GM12878 (cell line): ENCODE results near the gene GCA. TPM values are rescaled to one million over a fixed set of nuclear protein-coding genes. Genes with fewer than 3 reads are reported as not detected.

ENCODE experiments used
- ATAC-seq: fragments of 200-7000 bp; cut with Tn5 transposase; 3 replicates; pipeline ENCODE4 v1.9.1; 2020; ENCODE audit warnings: mild to moderate bottlenecking, moderate library complexity
- BruUV-seq: library from RNA; stranded (reverse); fragments of 400-500 nt; replicated peaks from 2 replicates; lab custom pipeline; 2021; lab: Mats Ljungman, UMichigan
- CTCF ChIA-PET: fragments of 300-600 bp; sonication (Branson Sonifier 250); formaldehyde crosslinking; extraction: SDS; loops from one replicate; lab custom pipeline; 2021; ENCODE audit warnings: inconsistent platforms; lab: Yijun Ruan, JAX
- POLR2A ChIA-PET: fragments of 350-600 bp; formaldehyde crosslinking; extraction: SDS; loops from one replicate; lab custom pipeline; 2021; ENCODE audit warnings: inconsistent platforms; lab: Charles Lee
- RAD21 ChIA-PET: fragments of 300-600 bp; sonication (Branson Sonifier 250); formaldehyde crosslinking; loops from one replicate; lab custom pipeline; 2023; ENCODE audit warnings: antibody characterized with exemption; ENCODE audit not compliant: unreplicated experiment; lab: Charles Lee
- SMC1A ChIA-PET: fragments of 300-600 bp; sonication (Branson Sonifier 250); formaldehyde crosslinking; loops from one replicate; lab custom pipeline; 2023; ENCODE audit not compliant: unreplicated experiment, uncharacterized antibody; lab: Charles Lee
- DNase-seq: peaks from one replicate; pipeline ENCODE4 v3.0.0-alpha.2; 2011; ENCODE audit warnings: low read depth, low spot score
- FAIRE-seq: peaks from 3 replicates; lab custom pipeline; 2011; peaks lifted over from hg19 to GRCh38; lab: Jason Lieb, UNC
- H2AFZ ChIP-seq: 2 replicates; pipeline ENCODE4 v1.6.0; 2011; ENCODE audit warnings: low read depth, low read length, control low read depth; ENCODE audit not compliant: control insufficient read depth
- H3K27ac ChIP-seq: 2 replicates; pipeline ENCODE4 v1.5.1; 2011; ENCODE audit warnings: control low read depth; ENCODE audit not compliant: control insufficient read depth, insufficient read depth
- H3K27me3 ChIP-seq, 2 experiments: replicated peaks in 1 of 2; 2 replicates each; pipeline versions ENCODE4 v1.6.0 to v1.6.1; 2011; ENCODE audit warnings: low read length in 1 of 2; ENCODE audit not compliant: control insufficient read depth in 2 of 2, insufficient read depth in 2 of 2
- H3K36me3 ChIP-seq, 2 experiments: 2 replicates each; pipeline ENCODE4 v1.5.1; 2011; ENCODE audit warnings: low read length in 1 of 2; ENCODE audit not compliant: control insufficient read depth in 2 of 2, insufficient read depth in 2 of 2
- H3K4me1 ChIP-seq: 2 replicates; pipeline ENCODE4 v1.6.1; 2011; ENCODE audit warnings: mild to moderate bottlenecking, low read length, moderate library complexity, mixed read lengths; ENCODE audit not compliant: control insufficient read depth, insufficient read depth
- H3K4me2 ChIP-seq: 2 replicates; pipeline ENCODE4 v1.6.0; 2011; ENCODE audit warnings: control low read depth; ENCODE audit not compliant: control insufficient read depth, insufficient read depth
- H3K4me3 ChIP-seq: fragments of 200-600 bp; sonication (generic); 2 replicates; pipeline ENCODE4 v1.5.1; 2016
- H3K79me2 ChIP-seq: 2 replicates; pipeline ENCODE4 v1.6.0; 2011; ENCODE audit warnings: low read length; ENCODE audit not compliant: control insufficient read depth, insufficient read depth
- H3K9ac ChIP-seq: 2 replicates; pipeline ENCODE4 v1.8.0; 2011; ENCODE audit warnings: low read length, control low read depth, mixed read lengths; ENCODE audit not compliant: control insufficient read depth, insufficient read depth
- H3K9me3 ChIP-seq: replicated peaks from 3 replicates; pipeline ENCODE4 v1.5.1; 2011; ENCODE audit warnings: mild to moderate bottlenecking, low read length; ENCODE audit not compliant: control insufficient read depth, insufficient read depth
- H4K20me1 ChIP-seq: 2 replicates; pipeline ENCODE4 v1.6.0; 2011; ENCODE audit not compliant: control insufficient read depth, insufficient read depth
- KLF5 ChIP-seq: fragments of 450-650 bp; IDR thresholded peaks from 2 replicates; pipeline ENCODE4 v1.6.1; 2014; ENCODE audit warnings: mild to moderate bottlenecking; ENCODE audit not compliant: partially characterized antibody
- NR2C2 ChIP-seq: IDR thresholded peaks from 2 replicates; pipeline ENCODE4 v1.6.1; 2011; ENCODE audit warnings: borderline replicate concordance, low read depth; ENCODE audit not compliant: control insufficient read depth, insufficient read length
- WGBS: methylation state at CpG from one replicate; pipeline ENCODE4 v1.1.6; 2016; ENCODE audit warnings: low lambda C conversion rate; ENCODE audit not compliant: insufficient replicate concordance, insufficient coverage; ENCODE audit errors: missing lambda C conversion rate; 5-methylcytosine and 5-hydroxymethylcytosine counted together
- in situ Hi-C: fragments of 300-500 bp; cut with MboI; formaldehyde crosslinking; loops from 9 replicates; pipeline ENCODE4 v1.14.3; 2018; ENCODE audit warnings: mixed read lengths
- intact Hi-C: fragments of 100-400 bp; cut with micrococcal nuclease; formaldehyde crosslinking; loops from one replicate; pipeline ENCODE4 v1.14.2; 2022; ENCODE audit not compliant: unreplicated experiment
- polyA plus RNA-seq, 11 experiments: library from polyadenylated mRNA; depleted of rRNA in 4 of 11; unstranded in 6 of 11; stranded (reverse) in 5 of 11; fragments of >200 nt; fragmentation: Nextera tagmentation in 4 of 11; fragmentation: Illumina TruSeq in 1 of 11; extraction: Ambion mirVana in 4 of 11; extraction: Trizol in 1 of 11; gene quantifications; 1 replicate in 1 of 11; 2 replicates in 10 of 11; pipeline versions ENCODE4 v1.2.1 to v1.2.3, GENCODE V29; 2011 to 2016; ENCODE audit warnings: inconsistent platforms in 2 of 11, missing spikeins in 2 of 11, low read depth in 1 of 11
- total RNA-seq, 4 experiments: library from RNA; depleted of rRNA in 3 of 4; stranded (reverse); fragments of >200 nt in 3 of 4; fragmentation: Illumina TruSeq in 1 of 4; extraction: Trizol in 1 of 4; gene quantifications; 2 replicates each; pipeline versions ENCODE4 v1.2.1 to v1.2.3, GENCODE V29; 2013 to 2021
- TF ChIP-seq, protein P1 (sequence below): fragments of 450-650 bp; IDR thresholded peaks from 2 replicates; pipeline ENCODE4 v1.6.1; 2017; ENCODE audit warnings: mild to moderate bottlenecking, moderate library complexity
- TF ChIP-seq, protein P2 (sequence below): fragments of 450-650 bp; IDR thresholded peaks from 2 replicates; pipeline ENCODE4 v1.6.1; 2017; ENCODE audit warnings: antibody characterized with exemption, mild to moderate bottlenecking, moderate library complexity
- TF ChIP-seq, protein P3 (sequence below): fragments of 450-650 bp; IDR thresholded peaks from 2 replicates; pipeline ENCODE4 v1.6.1; 2016; ENCODE audit warnings: mild to moderate bottlenecking
- TF ChIP-seq, protein P4 (sequence below): fragments of 450-650 bp; formaldehyde crosslinking; IDR thresholded peaks from 2 replicates; pipeline ENCODE4 v1.5.0; 2022; ENCODE audit warnings: mild to moderate bottlenecking, missing genetic modification characterization
- TF ChIP-seq, protein P5 (sequence below): fragments of 450-650 bp; IDR thresholded peaks from 2 replicates; pipeline ENCODE4 v1.6.1; 2018; ENCODE audit warnings: borderline replicate concordance, mild to moderate bottlenecking; ENCODE audit not compliant: partially characterized antibody

The GCA gene
- total and polyA plus RNA-seq, 10 of the 15 experiments (the other 5 are each of a cell fraction or from before 2014, with no cell fraction given): 20.6 to 81.9 (median 32.0) TPM

DNA sequence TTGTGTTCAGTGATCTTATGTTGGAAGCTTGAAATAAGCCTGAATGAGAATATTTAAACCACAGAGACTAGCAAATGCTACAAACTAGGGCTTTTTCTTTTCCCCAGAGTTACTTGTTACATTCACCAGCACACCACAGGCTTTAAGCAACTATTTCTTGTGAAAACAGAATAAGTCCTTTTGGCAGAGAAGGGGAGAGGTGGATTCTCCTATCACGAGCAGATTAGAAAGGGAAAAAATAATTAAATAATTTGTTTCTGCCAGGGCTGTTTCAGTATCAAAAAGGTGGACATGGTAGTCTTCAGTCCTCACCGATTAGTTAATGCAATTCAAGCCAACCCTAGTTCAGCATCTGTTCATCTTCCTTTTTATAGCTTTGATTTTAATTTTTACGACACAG, 38.0 kb upstream of the GCA start:
- CTCF ChIA-PET: interaction anchor here (1.6 to 17.1 kb wide), 4 partner anchors 12 to 28 kb away, joined by 4 to 316 read pairs (median 105); partner anchors contain the start of gene IFIH1
- TF ChIP-seq KLF5 (no peak), NR2C2 (no peak)
- TF ChIP-seq, protein P1, sequence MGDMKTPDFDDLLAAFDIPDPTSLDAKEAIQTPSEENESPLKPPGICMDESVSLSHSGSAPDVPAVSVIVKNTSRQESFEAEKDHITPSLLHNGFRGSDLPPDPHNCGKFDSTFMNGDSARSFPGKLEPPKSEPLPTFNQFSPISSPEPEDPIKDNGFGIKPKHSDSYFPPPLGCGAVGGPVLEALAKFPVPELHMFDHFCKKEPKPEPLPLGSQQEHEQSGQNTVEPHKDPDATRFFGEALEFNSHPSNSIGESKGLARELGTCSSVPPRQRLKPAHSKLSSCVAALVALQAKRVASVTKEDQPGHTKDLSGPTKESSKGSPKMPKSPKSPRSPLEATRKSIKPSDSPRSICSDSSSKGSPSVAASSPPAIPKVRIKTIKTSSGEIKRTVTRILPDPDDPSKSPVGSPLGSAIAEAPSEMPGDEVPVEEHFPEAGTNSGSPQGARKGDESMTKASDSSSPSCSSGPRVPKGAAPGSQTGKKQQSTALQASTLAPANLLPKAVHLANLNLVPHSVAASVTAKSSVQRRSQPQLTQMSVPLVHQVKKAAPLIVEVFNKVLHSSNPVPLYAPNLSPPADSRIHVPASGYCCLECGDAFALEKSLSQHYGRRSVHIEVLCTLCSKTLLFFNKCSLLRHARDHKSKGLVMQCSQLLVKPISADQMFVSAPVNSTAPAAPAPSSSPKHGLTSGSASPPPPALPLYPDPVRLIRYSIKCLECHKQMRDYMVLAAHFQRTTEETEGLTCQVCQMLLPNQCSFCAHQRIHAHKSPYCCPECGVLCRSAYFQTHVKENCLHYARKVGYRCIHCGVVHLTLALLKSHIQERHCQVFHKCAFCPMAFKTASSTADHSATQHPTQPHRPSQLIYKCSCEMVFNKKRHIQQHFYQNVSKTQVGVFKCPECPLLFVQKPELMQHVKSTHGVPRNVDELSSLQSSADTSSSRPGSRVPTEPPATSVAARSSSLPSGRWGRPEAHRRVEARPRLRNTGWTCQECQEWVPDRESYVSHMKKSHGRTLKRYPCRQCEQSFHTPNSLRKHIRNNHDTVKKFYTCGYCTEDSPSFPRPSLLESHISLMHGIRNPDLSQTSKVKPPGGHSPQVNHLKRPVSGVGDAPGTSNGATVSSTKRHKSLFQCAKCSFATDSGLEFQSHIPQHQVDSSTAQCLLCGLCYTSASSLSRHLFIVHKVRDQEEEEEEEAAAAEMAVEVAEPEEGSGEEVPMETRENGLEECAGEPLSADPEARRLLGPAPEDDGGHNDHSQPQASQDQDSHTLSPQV: no peak
- TF ChIP-seq, protein P2, sequence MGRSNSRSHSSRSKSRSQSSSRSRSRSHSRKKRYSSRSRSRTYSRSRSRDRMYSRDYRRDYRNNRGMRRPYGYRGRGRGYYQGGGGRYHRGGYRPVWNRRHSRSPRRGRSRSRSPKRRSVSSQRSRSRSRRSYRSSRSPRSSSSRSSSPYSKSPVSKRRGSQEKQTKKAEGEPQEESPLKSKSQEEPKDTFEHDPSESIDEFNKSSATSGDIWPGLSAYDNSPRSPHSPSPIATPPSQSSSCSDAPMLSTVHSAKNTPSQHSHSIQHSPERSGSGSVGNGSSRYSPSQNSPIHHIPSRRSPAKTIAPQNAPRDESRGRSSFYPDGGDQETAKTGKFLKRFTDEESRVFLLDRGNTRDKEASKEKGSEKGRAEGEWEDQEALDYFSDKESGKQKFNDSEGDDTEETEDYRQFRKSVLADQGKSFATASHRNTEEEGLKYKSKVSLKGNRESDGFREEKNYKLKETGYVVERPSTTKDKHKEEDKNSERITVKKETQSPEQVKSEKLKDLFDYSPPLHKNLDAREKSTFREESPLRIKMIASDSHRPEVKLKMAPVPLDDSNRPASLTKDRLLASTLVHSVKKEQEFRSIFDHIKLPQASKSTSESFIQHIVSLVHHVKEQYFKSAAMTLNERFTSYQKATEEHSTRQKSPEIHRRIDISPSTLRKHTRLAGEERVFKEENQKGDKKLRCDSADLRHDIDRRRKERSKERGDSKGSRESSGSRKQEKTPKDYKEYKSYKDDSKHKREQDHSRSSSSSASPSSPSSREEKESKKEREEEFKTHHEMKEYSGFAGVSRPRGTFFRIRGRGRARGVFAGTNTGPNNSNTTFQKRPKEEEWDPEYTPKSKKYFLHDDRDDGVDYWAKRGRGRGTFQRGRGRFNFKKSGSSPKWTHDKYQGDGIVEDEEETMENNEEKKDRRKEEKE: no peak
- TF ChIP-seq, protein P3, sequence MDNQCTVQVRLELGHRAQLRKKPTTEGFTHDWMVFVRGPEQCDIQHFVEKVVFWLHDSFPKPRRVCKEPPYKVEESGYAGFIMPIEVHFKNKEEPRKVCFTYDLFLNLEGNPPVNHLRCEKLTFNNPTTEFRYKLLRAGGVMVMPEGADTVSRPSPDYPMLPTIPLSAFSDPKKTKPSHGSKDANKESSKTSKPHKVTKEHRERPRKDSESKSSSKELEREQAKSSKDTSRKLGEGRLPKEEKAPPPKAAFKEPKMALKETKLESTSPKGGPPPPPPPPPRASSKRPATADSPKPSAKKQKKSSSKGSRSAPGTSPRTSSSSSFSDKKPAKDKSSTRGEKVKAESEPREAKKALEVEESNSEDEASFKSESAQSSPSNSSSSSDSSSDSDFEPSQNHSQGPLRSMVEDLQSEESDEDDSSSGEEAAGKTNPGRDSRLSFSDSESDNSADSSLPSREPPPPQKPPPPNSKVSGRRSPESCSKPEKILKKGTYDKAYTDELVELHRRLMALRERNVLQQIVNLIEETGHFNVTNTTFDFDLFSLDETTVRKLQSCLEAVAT: no peak
- TF ChIP-seq, protein P4, sequence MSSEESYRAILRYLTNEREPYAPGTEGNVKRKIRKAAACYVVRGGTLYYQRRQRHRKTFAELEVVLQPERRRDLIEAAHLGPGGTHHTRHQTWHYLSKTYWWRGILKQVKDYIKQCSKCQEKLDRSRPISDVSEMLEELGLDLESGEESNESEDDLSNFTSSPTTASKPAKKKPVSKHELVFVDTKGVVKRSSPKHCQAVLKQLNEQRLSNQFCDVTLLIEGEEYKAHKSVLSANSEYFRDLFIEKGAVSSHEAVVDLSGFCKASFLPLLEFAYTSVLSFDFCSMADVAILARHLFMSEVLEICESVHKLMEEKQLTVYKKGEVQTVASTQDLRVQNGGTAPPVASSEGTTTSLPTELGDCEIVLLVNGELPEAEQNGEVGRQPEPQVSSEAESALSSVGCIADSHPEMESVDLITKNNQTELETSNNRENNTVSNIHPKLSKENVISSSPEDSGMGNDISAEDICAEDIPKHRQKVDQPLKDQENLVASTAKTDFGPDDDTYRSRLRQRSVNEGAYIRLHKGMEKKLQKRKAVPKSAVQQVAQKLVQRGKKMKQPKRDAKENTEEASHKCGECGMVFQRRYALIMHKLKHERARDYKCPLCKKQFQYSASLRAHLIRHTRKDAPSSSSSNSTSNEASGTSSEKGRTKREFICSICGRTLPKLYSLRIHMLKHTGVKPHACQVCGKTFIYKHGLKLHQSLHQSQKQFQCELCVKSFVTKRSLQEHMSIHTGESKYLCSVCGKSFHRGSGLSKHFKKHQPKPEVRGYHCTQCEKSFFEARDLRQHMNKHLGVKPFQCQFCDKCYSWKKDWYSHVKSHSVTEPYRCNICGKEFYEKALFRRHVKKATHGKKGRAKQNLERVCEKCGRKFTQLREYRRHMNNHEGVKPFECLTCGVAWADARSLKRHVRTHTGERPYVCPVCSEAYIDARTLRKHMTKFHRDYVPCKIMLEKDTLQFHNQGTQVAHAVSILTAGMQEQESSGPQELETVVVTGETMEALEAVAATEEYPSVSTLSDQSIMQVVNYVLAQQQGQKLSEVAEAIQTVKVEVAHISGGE (CRISPR knock-in tag): no peak
- TF ChIP-seq, protein P5, sequence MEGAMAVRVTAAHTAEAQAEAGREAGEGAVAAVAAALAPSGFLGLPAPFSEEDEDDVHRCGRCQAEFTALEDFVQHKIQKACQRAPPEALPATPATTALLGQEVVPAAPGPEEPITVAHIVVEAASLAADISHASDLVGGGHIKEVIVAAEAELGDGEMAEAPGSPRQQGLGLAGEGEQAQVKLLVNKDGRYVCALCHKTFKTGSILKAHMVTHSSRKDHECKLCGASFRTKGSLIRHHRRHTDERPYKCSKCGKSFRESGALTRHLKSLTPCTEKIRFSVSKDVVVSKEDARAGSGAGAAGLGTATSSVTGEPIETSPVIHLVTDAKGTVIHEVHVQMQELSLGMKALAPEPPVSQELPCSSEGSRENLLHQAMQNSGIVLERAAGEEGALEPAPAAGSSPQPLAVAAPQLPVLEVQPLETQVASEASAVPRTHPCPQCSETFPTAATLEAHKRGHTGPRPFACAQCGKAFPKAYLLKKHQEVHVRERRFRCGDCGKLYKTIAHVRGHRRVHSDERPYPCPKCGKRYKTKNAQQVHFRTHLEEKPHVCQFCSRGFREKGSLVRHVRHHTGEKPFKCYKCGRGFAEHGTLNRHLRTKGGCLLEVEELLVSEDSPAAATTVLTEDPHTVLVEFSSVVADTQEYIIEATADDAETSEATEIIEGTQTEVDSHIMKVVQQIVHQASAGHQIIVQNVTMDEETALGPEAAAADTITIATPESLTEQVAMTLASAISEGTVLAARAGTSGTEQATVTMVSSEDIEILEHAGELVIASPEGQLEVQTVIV: no peak

More for the DNA sequence above, 38.0 kb upstream of the GCA start:
- H3K4me3 ChIP-seq: no peak overlapping the region
- intact Hi-C loops: no loop called here
- no peak overlapping the region for H3K9ac ChIP-seq
- H3K27me3 ChIP-seq: no peaks in the 10 kb centered on the region
- no peak overlapping the region for H3K4me2 ChIP-seq
- BruUV-seq: no TSS peak
- in situ Hi-C loops: loop anchor here (25.0 kb wide), 1 partner anchor 919 kb away; no protein-coding TSS in a partner anchor
- no peak overlapping the region for H3K27ac ChIP-seq
- 93% methylated on average over 3 of the region's 3 CpGs for WGBS
- ChIA-PET POLR2A (interaction anchor here (0.6 to 1.0 kb wide), 2 partner anchors 10 to 28 kb away, joined by 3 to 4 read pairs; no protein-coding TSS in a partner anchor), SMC1A (interaction anchor here (1.1 to 2.9 kb wide), 4 partner anchors 9 to 85 kb away, joined by 3 to 10 read pairs (median 3); partner anchors contain the start of gene IFIH1), RAD21 (interaction anchor here (8.7 kb wide), 1 partner anchor 9 kb away, joined by 50 read pairs; no protein-coding TSS in a partner anchor)
- H2AFZ ChIP-seq: no peak overlapping the region
- H3K79me2 ChIP-seq: peaks cover 23% of the 10 kb centered on the region
- ATAC-seq: no peak
- H3K4me1 ChIP-seq: peaks cover 6% of the 10 kb centered on the region
- DNase-seq: no peak
- peaks cover 3 to 24% of the 10 kb centered on the region in 2 experiments for H3K36me3 ChIP-seq
- H4K20me1 ChIP-seq: no peaks in the 10 kb centered on the region
- no peaks in the 10 kb centered on the region for H3K9me3 ChIP-seq
- no peak for FAIRE-seq
